Measurements from ENCODE around the gene CAST.
"Not testable (repeated sequence)": the region's sequence is repeated elsewhere in the genome, so short reads cannot be mapped to it uniquely, and the experiment has no call there.

CAST gene

GRCh38 chr5:96780626-96781025 is 118.5 kb downstream of the CAST start:
- DNase-seq (ENCODE audit: low read depth, low spot score) = no peak

DNA sequence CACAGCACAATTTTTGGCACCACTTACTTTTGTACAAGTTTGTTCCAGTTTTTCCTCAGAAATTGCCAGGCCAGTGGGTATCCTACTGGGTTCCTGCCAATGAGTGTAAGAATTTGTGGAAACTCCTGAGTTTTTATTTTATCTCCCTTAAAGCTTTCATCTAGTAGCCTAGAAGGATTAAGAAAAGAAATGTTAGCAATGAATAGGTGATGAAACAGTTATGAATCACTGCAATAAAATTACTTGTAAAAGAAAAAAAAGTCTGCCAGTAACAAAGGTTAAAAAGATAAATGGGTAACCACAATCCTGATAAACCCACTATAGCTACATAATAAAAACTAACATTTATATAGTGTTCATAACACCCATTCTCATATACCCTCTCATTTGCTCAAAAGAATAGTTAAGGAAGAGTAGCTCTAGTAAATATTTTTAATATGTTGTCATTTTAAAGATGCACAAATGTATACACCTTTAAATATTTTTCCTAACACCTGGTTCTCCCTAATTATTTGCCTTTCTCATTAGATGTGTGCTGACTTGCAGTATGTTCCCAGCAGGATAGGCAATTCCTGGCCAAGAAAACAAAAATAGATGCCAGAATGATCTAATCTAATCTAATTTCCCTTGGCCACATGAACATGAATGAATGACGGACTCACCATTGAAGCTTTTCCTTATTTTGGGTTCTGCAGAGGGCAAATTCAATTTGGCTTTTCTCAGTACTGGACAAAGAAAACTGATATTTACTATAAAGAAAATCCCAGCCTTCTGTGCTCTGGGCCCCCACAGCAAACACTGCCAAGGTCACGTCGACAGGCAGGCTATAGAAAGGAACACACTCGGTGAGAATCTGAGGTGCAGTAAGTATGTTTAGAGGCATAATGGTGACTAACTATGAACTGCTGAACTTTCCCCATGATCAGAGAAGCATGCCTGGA is 119.1 kb downstream of the CAST start:
- no peak for DNase-seq (ENCODE audit: low read depth, low spot score)

DNA sequence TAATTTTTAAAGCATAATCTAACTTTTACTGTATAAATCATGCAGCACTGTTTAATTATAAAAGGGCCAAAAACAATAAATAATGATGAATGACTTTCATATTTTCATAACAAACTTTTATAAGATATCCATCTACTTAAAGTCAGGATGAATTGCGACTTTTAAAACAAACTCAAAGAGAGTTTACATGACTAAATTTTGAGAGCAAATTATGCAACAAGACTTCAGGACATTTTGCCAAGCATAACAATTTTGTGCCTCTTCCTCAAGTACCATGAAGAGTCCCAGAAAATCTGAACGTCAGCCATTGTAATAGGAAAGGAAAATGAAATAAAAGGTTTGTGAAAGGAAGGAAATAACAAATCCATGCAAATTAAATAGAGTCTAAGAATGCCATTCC is 121.2 kb downstream of the CAST start:
- DNase-seq (ENCODE audit: low read depth, low spot score) = no peak

GRCh38 chr5:96785326-96786109 is 123.3 kb downstream of the CAST start:
- no peak for DNase-seq (ENCODE audit: low read depth, low spot score)

- DNase-seq (ENCODE audit: low read depth, low spot score) = no peak
Measured at GRCh38 chr5:96788112-96788749, 126.1 kb downstream of the CAST start.

GRCh38 chr5:96789794-96790330 is 127.7 kb downstream of the CAST start:
- no peak for DNase-seq (ENCODE audit: low read depth, low spot score)

DNA sequence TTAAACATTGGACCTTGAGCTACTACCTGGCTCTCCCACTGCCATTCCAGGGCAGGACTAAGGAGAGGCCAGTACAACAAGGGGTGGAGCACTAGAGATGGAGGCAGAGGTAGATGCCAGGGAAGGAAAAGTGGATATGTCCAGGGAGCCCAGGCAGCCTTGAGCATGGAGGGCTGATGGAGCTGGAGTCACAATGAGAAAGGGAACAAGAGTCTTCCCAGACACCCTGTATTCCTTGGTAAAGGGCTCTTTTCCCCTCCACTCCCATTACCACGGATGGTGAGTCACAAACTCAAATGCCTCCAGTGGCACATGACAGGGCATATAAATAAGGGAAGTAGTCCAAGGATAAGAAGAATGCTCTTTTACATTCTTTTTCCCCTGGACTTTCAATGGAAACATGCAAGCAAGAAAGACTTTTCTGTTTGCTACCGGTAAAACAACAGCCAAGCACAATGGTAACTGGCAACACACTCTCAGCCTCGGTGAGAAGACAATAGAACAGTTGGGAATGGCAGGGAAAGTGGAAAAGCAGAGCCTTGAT is 128.9 kb downstream of the CAST start:
- no peak for DNase-seq (ENCODE audit: low read depth, low spot score)

- no peak for DNase-seq (ENCODE audit: low read depth, low spot score)
Measured at GRCh38 chr5:96794757-96795156, 132.6 kb downstream of the CAST start.

DNA sequence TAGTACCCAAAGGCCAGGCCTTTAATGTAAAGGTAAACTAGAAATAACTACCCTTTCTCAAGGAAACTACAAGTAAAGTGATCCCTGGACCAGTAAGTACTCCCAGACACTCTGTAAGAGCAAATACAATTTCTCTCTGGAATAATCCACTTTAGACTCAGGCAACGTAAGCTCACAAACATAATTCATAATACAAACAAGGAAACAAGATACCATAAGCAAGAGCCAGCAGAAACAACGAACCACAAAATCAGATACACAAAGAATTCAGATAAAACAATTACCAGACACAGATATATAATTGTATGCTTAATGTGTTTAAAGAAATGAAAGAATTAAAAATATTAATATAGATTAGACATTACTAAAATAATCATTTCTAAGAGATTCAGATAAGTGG is 133.4 kb downstream of the CAST start:
- no peak for DNase-seq (ENCODE audit: low read depth, low spot score)

- DNase-seq (ENCODE audit: low read depth, low spot score) = no peak
Measured at GRCh38 chr5:96796434-96796833, 134.3 kb downstream of the CAST start.

DNA sequence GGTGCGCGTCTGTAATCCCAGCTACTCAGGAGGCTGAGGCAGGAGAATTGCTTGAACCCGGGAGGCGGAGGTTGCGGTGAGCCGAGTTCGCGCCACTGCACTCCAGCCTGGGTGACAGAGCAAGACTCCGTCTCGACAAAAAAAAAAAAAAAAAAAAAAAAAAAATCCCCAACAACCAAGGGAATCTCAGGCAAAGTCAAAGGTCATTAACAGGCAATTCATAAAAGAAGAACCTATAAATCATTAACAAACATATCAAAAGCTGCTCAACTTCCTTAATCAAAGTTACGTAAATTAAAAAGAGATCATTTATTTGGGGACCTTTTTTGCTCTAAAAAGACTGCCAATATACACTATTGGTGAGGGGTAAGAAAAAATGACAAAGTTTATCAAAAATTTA is 139.5 kb downstream of the CAST start:
- DNase-seq (ENCODE audit: low read depth, low spot score) = not testable (repeated sequence)

DNA sequence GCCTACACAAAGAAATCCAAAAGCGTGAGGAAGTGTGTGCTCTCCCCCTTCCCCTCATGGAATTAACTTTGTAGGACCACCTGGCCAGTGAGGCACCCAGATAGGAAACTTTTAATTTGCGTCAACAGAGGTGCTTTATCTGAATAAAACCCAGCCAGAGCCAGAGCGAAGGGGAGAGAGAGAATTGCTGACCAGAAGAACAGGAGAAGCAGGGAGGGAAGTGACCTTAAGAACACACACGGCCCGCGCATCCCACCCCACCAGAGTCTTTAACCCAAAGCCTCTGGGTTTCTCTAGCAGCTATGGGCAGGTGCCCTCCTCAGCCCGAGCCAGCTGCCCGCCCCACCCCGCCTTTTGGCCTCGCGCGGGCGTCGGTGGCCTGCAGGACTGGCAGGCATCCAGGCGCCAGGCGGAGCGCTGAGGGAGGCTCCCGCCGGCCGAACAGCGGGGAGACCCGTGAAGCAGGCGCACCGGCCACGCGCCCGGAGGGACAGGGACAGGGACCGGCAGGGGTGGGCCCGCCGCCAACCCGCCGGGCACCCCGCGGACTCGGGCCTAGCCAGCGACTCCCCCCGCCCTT is 145.0 kb downstream of the CAST start:
- peak; percentile 18 for DNase-seq (ENCODE audit: low read depth, low spot score)

- no peak for DNase-seq (ENCODE audit: low read depth, low spot score)
Measured at GRCh38 chr5:96808541-96808828, 146.3 kb downstream of the CAST start.

DNA sequence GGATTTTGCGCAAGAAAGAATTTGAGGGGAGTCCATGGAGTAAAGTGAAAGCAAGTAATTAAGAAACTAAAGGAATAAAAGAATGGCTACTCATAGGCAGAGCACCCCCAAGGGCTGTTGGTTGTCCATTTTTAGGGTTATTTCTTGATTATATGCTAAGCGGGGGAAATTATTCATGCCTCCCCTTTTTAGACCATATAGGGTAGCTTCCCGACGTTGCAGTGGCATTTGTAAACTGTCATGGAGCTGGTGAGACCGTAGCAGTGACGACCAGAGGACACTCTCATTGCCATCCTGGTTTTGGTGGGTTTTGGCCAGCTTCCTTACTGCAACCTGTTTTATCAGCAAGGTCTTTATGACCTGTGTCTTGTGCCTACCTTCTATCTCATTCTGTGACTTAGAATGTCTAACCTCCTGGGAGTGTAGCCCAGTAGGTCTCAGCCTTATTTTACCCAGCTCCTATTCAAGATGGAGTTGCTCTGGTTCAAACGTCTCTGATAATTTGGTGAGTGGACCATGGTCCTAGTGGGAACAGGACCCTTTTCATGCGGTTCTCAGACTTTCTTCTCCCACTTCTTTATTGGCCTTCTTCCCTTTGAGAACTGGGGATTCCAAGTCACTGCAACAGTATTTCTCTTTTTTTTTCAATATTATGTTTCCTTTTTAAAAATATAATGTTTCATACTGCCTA is 146.8 kb downstream of the CAST start:
- no peak for DNase-seq (ENCODE audit: low read depth, low spot score)

DNA sequence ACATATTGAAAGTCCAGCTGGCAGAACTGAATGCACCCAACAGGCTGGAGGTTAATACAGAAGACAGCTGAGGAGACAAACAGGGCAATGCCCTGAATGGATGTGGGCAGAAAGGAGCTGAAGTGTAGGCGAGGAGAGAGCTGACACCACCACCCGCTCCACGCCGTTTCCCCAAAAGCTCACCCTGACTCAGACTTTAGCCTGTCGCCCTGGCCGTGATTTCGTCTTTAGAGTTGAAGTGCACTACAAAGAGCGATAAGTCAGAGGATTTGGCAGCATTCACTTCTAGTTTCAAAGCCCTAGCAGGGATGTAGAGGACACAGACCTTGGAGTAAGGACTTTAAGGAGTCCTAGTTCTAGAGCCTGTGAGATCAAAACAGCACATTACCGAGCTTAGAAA is 147.7 kb downstream of the CAST start:
- no peak for DNase-seq (ENCODE audit: low read depth, low spot score)

DNA sequence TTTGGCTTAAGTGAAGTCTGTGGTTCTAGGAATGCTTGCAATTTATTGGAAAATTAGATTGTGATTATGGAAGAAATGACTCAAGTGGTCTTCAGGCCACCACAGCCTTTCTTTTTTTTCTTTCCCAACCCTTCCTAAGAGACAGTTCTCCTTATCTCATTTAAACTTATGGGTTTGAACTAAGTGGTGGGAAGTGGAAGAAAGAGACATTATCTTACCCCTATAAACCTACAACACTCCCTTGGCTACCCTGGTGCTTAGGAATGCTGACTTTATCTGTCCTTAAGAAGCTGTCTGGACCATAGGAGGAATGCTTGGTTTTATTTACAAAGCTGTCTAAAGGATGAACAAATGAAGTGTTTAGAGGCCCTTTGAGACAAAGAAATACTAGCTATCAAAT is 150.7 kb downstream of the CAST start:
- DNase-seq (ENCODE audit: low read depth, low spot score) = no peak

GRCh38 chr5:96814041-96814440 is 151.9 kb downstream of the CAST start:
- no peak for DNase-seq (ENCODE audit: low read depth, low spot score)

GRCh38 chr5:96816411-96816939 is 154.3 kb downstream of the CAST start:
- DNase-seq (ENCODE audit: low read depth, low spot score) = peak; percentile 30

GRCh38 chr5:96816991-96817390 is 154.8 kb downstream of the CAST start:
- no peak for DNase-seq (ENCODE audit: low read depth, low spot score)

- DNase-seq (ENCODE audit: low read depth, low spot score) = no peak
Measured at GRCh38 chr5:96817506-96817905, 155.3 kb downstream of the CAST start.

All from activated CD4-positive, CD25-positive, alpha-beta regulatory T cell treated with anti-CD3 and anti-CD28 coated beads, Interleukin-2, amount 50 U/mL, for 16 hours (primary cell).